Measurements from ENCODE around the gene CABLES1.

DNA sequence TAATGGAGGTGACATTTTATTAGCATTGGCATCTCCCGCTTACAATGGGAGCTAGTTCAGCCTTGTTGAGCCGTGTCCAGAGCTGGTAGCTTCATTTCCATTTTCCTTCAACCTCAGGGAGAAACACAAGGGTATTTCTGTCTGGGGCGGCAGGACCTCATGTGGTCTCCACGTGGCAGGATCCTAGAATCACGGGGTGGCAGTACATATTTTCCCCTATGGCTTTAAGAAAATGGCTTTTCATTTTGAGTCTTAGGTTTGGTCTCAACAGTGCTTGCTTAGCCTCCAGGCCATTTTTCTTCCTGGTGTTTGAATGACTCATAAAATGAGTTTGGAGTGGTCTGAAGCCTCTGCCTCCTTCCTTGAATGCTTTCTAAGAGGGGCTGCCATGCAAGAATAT is 20.3 kb downstream of the CABLES1 start:
- no peak for TF ChIP-seq POLR2AphosphoS5 (IDR thresholded peaks at IDR 0.05; ENCODE audit: low read depth, low read length)
- TF ChIP-seq, protein P1, sequence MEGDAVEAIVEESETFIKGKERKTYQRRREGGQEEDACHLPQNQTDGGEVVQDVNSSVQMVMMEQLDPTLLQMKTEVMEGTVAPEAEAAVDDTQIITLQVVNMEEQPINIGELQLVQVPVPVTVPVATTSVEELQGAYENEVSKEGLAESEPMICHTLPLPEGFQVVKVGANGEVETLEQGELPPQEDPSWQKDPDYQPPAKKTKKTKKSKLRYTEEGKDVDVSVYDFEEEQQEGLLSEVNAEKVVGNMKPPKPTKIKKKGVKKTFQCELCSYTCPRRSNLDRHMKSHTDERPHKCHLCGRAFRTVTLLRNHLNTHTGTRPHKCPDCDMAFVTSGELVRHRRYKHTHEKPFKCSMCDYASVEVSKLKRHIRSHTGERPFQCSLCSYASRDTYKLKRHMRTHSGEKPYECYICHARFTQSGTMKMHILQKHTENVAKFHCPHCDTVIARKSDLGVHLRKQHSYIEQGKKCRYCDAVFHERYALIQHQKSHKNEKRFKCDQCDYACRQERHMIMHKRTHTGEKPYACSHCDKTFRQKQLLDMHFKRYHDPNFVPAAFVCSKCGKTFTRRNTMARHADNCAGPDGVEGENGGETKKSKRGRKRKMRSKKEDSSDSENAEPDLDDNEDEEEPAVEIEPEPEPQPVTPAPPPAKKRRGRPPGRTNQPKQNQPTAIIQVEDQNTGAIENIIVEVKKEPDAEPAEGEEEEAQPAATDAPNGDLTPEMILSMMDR (IDR thresholded peaks at IDR 0.05) = no peak
- TF ChIP-seq, protein P2, sequence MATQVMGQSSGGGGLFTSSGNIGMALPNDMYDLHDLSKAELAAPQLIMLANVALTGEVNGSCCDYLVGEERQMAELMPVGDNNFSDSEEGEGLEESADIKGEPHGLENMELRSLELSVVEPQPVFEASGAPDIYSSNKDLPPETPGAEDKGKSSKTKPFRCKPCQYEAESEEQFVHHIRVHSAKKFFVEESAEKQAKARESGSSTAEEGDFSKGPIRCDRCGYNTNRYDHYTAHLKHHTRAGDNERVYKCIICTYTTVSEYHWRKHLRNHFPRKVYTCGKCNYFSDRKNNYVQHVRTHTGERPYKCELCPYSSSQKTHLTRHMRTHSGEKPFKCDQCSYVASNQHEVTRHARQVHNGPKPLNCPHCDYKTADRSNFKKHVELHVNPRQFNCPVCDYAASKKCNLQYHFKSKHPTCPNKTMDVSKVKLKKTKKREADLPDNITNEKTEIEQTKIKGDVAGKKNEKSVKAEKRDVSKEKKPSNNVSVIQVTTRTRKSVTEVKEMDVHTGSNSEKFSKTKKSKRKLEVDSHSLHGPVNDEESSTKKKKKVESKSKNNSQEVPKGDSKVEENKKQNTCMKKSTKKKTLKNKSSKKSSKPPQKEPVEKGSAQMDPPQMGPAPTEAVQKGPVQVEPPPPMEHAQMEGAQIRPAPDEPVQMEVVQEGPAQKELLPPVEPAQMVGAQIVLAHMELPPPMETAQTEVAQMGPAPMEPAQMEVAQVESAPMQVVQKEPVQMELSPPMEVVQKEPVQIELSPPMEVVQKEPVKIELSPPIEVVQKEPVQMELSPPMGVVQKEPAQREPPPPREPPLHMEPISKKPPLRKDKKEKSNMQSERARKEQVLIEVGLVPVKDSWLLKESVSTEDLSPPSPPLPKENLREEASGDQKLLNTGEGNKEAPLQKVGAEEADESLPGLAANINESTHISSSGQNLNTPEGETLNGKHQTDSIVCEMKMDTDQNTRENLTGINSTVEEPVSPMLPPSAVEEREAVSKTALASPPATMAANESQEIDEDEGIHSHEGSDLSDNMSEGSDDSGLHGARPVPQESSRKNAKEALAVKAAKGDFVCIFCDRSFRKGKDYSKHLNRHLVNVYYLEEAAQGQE (IDR thresholded peaks at IDR 0.05; ENCODE audit: insufficient read depth in 1 of 2, low read depth in 2 of 2, low read length in 1 of 2) = no peak

All from Panc1 (cell line).